Activated CD8-positive, alpha-beta T cell treated with anti-CD3 and anti-CD28 coated beads for 36 hours (primary cell): ENCODE data around the gene ESRRB. TPM values are rescaled to one million over a fixed set of nuclear protein-coding genes. Genes with fewer than 3 reads are reported as not detected.

Experiments used
- ATAC-seq: fragments of 200-7000 bp; cut with Tn5 transposase; one replicate; pipeline ENCODE4 v1.10.0; 2021; ENCODE audit warnings: mild to moderate bottlenecking, moderate library complexity
- CTCF ChIA-PET: fragments of 350-600 bp; sonication (Branson Sonifier 250); formaldehyde crosslinking; loops from one replicate; lab custom pipeline; 2021; ENCODE audit warnings: antibody characterized with exemption; lab: Charles Lee
- POLR2A ChIA-PET: fragments of 350-600 bp; sonication (Branson Sonifier 250); formaldehyde crosslinking; loops from one replicate; lab custom pipeline; 2021; ENCODE audit warnings: antibody characterized with exemption; lab: Charles Lee
- DNase-seq: peaks from one replicate; pipeline ENCODE4 v3.0.0-alpha.2; 2020
- H3K27ac Mint-ChIP-seq: one replicate; pipeline ENCODE4 v1.8.0; 2021; ENCODE audit warnings: mild to moderate bottlenecking, mixed read lengths
- H3K27me3 Mint-ChIP-seq: one replicate; pipeline ENCODE4 v1.8.0; 2021; ENCODE audit warnings: mixed read lengths
- H3K36me3 Mint-ChIP-seq: one replicate; pipeline ENCODE4 v1.8.0; 2021; ENCODE audit warnings: low read depth, mixed read lengths
- H3K4me1 Mint-ChIP-seq: one replicate; pipeline ENCODE4 v1.8.0; 2021; ENCODE audit warnings: low read depth, mixed read lengths
- H3K4me3 Mint-ChIP-seq: one replicate; pipeline ENCODE4 v1.8.0; 2021; ENCODE audit warnings: mild to moderate bottlenecking, moderate library complexity, mixed read lengths
- H3K9me3 Mint-ChIP-seq: one replicate; pipeline ENCODE4 v1.8.0; 2021; ENCODE audit warnings: mixed read lengths
- intact Hi-C: fragments of 100-400 bp; cut with micrococcal nuclease; formaldehyde crosslinking; loops from one replicate; pipeline ENCODE4 v1.10.0; 2022
- total RNA-seq, 2 experiments: library from RNA; stranded (reverse); gene quantifications; one replicate each; pipeline ENCODE4 v1.2.3, GENCODE V29; 2021
- TF ChIP-seq, protein P1 (sequence below): fragments of 200-600 bp; IDR thresholded peaks from one replicate; pipeline ENCODE4 v1.8.0; 2022; ENCODE audit warnings: antibody characterized with exemption, mild to moderate bottlenecking

Gene ESRRB
- total RNA-seq, 2 experiments from 2014 or later, result 0.18 to 0.27 TPM

DNA sequence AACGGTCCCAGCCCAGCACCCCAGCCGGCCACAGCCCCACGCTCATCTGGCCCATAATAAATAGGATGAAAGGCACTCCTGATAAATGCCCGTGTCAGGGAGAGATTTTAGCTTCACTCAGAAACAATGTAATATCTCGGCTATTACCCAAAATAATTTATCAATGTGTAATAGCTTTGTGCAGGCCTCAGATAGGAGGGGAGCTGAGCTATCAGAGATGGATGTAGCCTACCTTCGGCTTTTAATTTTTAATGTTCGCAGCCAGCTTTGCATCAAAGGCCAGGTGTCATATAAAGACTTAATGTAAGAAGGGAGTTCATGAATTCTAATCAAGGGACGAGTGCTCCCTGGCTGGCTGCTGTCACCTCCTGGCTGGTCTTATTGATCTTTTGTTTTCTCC is 171.9 kb downstream of the ESRRB start:
- intact Hi-C loops, result no loop called here
- TF ChIP-seq, protein P1, sequence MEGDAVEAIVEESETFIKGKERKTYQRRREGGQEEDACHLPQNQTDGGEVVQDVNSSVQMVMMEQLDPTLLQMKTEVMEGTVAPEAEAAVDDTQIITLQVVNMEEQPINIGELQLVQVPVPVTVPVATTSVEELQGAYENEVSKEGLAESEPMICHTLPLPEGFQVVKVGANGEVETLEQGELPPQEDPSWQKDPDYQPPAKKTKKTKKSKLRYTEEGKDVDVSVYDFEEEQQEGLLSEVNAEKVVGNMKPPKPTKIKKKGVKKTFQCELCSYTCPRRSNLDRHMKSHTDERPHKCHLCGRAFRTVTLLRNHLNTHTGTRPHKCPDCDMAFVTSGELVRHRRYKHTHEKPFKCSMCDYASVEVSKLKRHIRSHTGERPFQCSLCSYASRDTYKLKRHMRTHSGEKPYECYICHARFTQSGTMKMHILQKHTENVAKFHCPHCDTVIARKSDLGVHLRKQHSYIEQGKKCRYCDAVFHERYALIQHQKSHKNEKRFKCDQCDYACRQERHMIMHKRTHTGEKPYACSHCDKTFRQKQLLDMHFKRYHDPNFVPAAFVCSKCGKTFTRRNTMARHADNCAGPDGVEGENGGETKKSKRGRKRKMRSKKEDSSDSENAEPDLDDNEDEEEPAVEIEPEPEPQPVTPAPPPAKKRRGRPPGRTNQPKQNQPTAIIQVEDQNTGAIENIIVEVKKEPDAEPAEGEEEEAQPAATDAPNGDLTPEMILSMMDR, result no peak
- no peaks in the 10 kb centered on the region for H3K36me3 Mint-ChIP-seq
- H3K27me3 Mint-ChIP-seq, result no peaks in the 10 kb centered on the region
- no peaks in the 10 kb centered on the region for H3K9me3 Mint-ChIP-seq
- H3K4me3 Mint-ChIP-seq, result no peak overlapping the region
- H3K4me1 Mint-ChIP-seq, result no peaks in the 10 kb centered on the region
- ATAC-seq (no peak), DNase-seq (no peak)
- ChIA-PET POLR2A (interaction anchor here (0.6 kb wide), 1 partner anchor 1214 kb away, joined by 3 read pairs; no protein-coding TSS in a partner anchor), CTCF (interaction anchor here (1.0 kb wide), 1 partner anchor 497 kb away, joined by 3 read pairs; no protein-coding TSS in a partner anchor)
- H3K27ac Mint-ChIP-seq, result no peak overlapping the region

DNA sequence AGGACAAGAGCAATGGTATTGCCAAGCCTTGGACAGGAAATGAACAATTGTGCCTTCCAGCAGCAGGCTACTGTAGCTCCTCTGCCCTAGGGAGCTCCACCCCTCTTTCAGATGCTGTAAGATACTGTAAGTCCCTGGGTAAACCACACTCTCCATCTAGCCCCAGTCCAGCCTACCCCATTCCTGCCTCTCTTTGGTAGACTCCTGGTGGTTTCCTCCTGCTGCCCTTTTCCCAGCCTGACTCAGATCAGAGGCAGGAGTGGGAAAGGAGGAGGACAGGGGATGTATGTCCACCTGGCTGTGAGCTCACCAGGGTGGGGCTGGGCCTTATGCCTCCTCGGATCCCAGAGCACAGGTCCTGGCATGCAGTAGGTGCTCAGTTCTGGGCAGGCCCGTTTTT is 174.6 kb downstream of the ESRRB start:
- TF ChIP-seq, protein P1, result no peak
- Mint-ChIP-seq H3K4me3 (no peak overlapping the region), H3K9me3 (no peaks in the 10 kb centered on the region), H3K36me3 (no peaks in the 10 kb centered on the region), H3K27me3 (no peaks in the 10 kb centered on the region), H3K4me1 (no peaks in the 10 kb centered on the region), H3K27ac (no peak overlapping the region)
- ATAC-seq (no peak), DNase-seq (no peak)
- intact Hi-C loops, result no loop called here
- POLR2A ChIA-PET, result no interaction called here
- CTCF ChIA-PET, result no interaction called here

DNA sequence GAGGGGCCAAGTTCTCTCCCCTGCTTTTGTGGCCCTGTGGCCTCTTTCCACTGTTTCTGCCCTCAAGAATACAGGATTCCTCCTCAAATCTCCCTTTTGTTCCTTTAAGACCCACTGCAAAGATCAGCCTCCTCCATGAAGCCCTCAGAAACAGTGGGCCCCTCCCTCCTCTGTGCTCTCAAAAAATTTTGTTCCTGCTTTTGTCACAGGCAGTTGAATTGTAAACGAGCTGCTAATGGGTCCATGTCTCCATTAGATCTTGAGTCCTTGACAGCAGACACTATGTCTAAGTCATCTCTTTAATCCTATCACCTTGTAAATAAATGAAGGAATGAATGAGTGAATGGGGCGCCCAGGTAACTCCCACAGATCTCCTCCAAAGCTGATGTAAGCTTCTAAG is 175.2 kb downstream of the ESRRB start:
- H3K36me3 Mint-ChIP-seq, result no peaks in the 10 kb centered on the region
- H3K4me3 Mint-ChIP-seq, result no peak overlapping the region
- CTCF ChIA-PET, result no interaction called here
- H3K9me3 Mint-ChIP-seq, result no peaks in the 10 kb centered on the region
- ATAC-seq (no peak), DNase-seq (no peak)
- intact Hi-C loops, result no loop called here
- TF ChIP-seq, protein P1, result no peak
- H3K27ac Mint-ChIP-seq, result no peak overlapping the region
- POLR2A ChIA-PET, result no interaction called here
- H3K4me1 Mint-ChIP-seq, result no peaks in the 10 kb centered on the region
- H3K27me3 Mint-ChIP-seq, result no peaks in the 10 kb centered on the region

Other genes starting within 250 kb of the ESRRB start
- 10 to 100 TPM; 54.0 to 58.2 TPM for gene GPATCH2L, start 224.2 kb upstream of the ESRRB start, total RNA-seq